HCT116 (cell line): ENCODE measurements around the gene RTN4RL1.

Source experiments
- CEBPB ChIP-seq: IDR thresholded peaks from 2 replicates; pipeline ENCODE4 v1.6.1; 2012; ENCODE audit warnings: low read depth
- CTCF ChIP-seq, 3 experiments: fragments of 200-600 bp in 1 of 3; sonication (generic) in 1 of 3; IDR thresholded peaks in 2 of 3; conservative IDR thresholded peaks in 1 of 3; 2 replicates each; pipeline ENCODE4 v1.5.1; 2012 to 2017; ENCODE audit warnings: low read depth in 2 of 3, low read length in 2 of 3, antibody characterized with exemption in 1 of 3, borderline replicate concordance in 1 of 3, control low read depth in 1 of 3, mild to moderate bottlenecking in 1 of 3, mixed read lengths in 1 of 3, mixed run types in 1 of 3, moderate library complexity in 1 of 3; ENCODE audit not compliant: insufficient read depth in 1 of 3
- EZH2 ChIP-seq: fragments of 200-600 bp; sonication (generic); IDR thresholded peaks from 2 replicates; pipeline ENCODE4 v1.6.1; 2017; ENCODE audit warnings: antibody characterized with exemption, mixed run types
- EZH2phosphoT487 ChIP-seq: fragments of 200-600 bp; IDR thresholded peaks from 2 replicates; pipeline ENCODE4 v1.6.1; 2018; ENCODE audit warnings: antibody characterized with exemption, borderline replicate concordance
- ZNF274 ChIP-seq: fragments of 200-500 bp; sonication (Bioruptor generic); IDR thresholded peaks from 2 replicates; pipeline ENCODE4 v1.6.1; 2014; ENCODE audit warnings: mild to moderate bottlenecking, low read depth, low read length, inconsistent platforms

GRCh38 chr17:2067608-2068024 lies 42.5 kb upstream of the RTN4RL1 start:
- no peak for TF ChIP-seq ZNF274
- no peak for TF ChIP-seq CEBPB
- no peak for TF ChIP-seq EZH2
- no peak for TF ChIP-seq EZH2phosphoT487
- TF ChIP-seq CTCF (IDR thresholded peaks at IDR 0.05 in 2 of 3, conservative IDR thresholded peaks at IDR 0.05 in 1 of 3; ENCODE audit: borderline replicate concordance in 1 of 3, insufficient read depth in 1 of 3, low read depth in 2 of 3, low read length in 2 of 3): no peak
